SK-N-SH treated with all-trans-retinoic acid at 6 μM for 48 hours (cell line): Measurements from ENCODE around the gene SNIP1.

Source experiments
- PPARA ChIP-seq: fragments of 250-450 bp; sonication (Bioruptor Pico); IDR thresholded peaks from 2 replicates; pipeline ENCODE4 v1.5.0; 2020; ENCODE audit warnings: mild to moderate bottlenecking, borderline replicate concordance
- ZNF70 ChIP-seq: fragments of 450-650 bp; formaldehyde crosslinking; IDR thresholded peaks from 2 replicates; pipeline ENCODE4 v1.5.0; 2020; ENCODE audit warnings: mild to moderate bottlenecking, moderate library complexity
- ZNF8 ChIP-seq: fragments of 450-650 bp; formaldehyde crosslinking; IDR thresholded peaks from 2 replicates; pipeline ENCODE4 v1.5.0; 2020; ENCODE audit warnings: mild to moderate bottlenecking, moderate library complexity
- TF ChIP-seq, protein P1 (sequence below): fragments of 250-450 bp; sonication (Bioruptor Pico); IDR thresholded peaks from 2 replicates; pipeline ENCODE4 v1.8.0; 2021; ENCODE audit warnings: low read depth, mild to moderate bottlenecking, moderate library complexity, borderline replicate concordance

DNA sequence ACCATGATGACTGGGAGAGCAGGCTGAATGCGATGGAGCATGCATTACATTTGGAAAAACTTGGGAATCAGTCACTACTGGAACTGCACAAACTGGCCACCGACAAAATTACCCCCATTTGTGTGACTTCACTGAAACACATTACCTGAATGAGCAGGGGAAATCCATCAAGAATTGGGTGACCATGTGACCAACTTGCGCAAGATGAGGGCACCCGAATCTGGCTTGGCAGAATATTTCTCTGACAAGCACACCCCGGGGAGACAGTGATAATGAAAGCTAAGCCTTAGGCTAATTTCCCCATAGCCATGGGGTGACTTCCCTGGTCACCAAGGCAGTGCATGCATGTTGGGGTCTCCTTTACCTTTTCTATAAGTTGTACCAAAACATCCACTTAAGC is 9.1 kb downstream of the SNIP1 start:
- TF ChIP-seq, protein P1, sequence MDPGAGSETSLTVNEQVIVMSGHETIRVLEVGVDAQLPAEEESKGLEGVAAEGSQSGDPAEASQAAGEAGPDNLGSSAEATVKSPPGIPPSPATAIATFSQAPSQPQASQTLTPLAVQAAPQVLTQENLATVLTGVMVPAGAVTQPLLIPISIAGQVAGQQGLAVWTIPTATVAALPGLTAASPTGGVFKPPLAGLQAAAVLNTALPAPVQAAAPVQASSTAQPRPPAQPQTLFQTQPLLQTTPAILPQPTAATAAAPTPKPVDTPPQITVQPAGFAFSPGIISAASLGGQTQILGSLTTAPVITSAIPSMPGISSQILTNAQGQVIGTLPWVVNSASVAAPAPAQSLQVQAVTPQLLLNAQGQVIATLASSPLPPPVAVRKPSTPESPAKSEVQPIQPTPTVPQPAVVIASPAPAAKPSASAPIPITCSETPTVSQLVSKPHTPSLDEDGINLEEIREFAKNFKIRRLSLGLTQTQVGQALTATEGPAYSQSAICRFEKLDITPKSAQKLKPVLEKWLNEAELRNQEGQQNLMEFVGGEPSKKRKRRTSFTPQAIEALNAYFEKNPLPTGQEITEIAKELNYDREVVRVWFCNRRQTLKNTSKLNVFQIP, result no peak
- TF ChIP-seq ZNF8 (CRISPR knock-in tag) (no peak), ZNF70 (CRISPR knock-in tag) (no peak), PPARA (CRISPR knock-in tag) (no peak)
